ENCODE measurements around the gene NINL. TPM values are rescaled to one million over a fixed set of nuclear protein-coding genes. Genes with fewer than 3 reads are reported as not detected.

The NINL gene
- total RNA-seq, 1 experiment from 2014 or later, result 7.2 TPM

DNA sequence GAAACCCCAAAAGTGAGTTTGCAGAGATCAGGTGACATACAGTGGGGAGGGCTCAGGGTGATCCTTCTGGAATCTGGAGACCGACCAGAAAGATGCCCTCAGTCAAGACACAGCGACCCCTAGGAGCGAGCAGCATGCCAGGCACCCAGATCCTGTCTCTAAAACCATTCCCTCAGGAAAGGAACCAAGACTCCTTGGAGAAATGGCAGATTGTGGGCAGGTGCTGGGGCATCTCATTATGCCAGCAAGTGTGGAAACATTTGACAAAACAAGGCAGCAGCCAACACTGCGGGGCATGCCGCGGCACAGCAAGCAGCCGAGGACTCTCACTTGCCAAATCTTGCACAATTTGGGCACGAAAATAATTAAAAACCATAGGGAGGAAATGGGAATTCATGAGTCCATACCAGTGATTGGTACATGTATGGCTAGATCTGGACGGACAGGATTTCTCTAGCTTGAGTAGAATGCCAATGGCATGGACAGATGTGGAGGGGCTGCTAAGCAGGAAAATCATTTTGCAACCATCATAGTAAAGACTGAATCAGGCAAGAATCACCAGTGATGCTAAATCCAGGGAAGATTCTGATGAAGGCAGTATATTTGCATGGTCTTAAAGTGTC, 101.0 kb downstream of the NINL start:
- no TSS peak for BruUV-seq (replicated peaks)
- H3K9me2 ChIP-seq (ENCODE audit: insufficient read depth), result no peaks in the 10 kb centered on the region
- H3K4me2 ChIP-seq (ENCODE audit: low read length), result no peak overlapping the region
- H3K79me2 ChIP-seq (ENCODE audit: insufficient read depth, low read length), result no peaks in the 10 kb centered on the region
- no peak overlapping the region for H3K4me3 ChIP-seq (replicated peaks in 1 of 2; ENCODE audit: low read depth in 1 of 2, low read length in 2 of 2)
- H3K27ac ChIP-seq (ENCODE audit: low read depth, low read length), result no peak overlapping the region
- ATAC-seq, result no peak
- H3K9ac ChIP-seq (ENCODE audit: low read length), result no peak overlapping the region
- RAD21 ChIA-PET (ENCODE audit: low non-redundant PET in 1 of 2, low total read pairs in 2 of 2, uncharacterized antibody in 2 of 2, unreplicated experiment in 2 of 2), result no interaction called here
- H3K4me1 ChIP-seq (ENCODE audit: control insufficient read depth in 1 of 2, insufficient read depth in 2 of 2, low read length in 2 of 2), result no peaks in the 10 kb centered on the region
- no peak overlapping the region for H2AFZ ChIP-seq (ENCODE audit: low read depth, low read length, poor library complexity, severe bottlenecking)
- H3K9me3 ChIP-seq (ENCODE audit: control insufficient read depth in 1 of 2, insufficient read depth in 1 of 2, low read depth in 1 of 2, low read length in 2 of 2), result no peaks in the 10 kb centered on the region
- no peaks in the 10 kb centered on the region for H4K20me1 ChIP-seq (ENCODE audit: insufficient read depth)
- TF ChIP-seq SIN3A (IDR thresholded peaks at IDR 0.05; ENCODE audit: low read depth) (no peak), CBX3 (IDR thresholded peaks at IDR 0.05; ENCODE audit: low read depth) (no peak), ZFX (IDR thresholded peaks at IDR 0.05) (no peak), ZNF274 (IDR thresholded peaks at IDR 0.05; ENCODE audit: low read depth, low read length) (no peak)
- H3K36me3 ChIP-seq (ENCODE audit: control insufficient read depth in 1 of 2, insufficient read depth in 2 of 2, low read length in 2 of 2), result no peaks in the 10 kb centered on the region; a peak in 1 of 4 replicates
- CTCF ChIA-PET, result no interaction called here
- intact Hi-C loops (cut with micrococcal nuclease), result no loop called here
- POLR2A ChIA-PET, result no interaction called here
- DNase-seq (ENCODE audit: low read depth, low spot score), result no peak
- H3K27me3 ChIP-seq (ENCODE audit: insufficient read depth, low read length), result no peaks in the 10 kb centered on the region

DNA sequence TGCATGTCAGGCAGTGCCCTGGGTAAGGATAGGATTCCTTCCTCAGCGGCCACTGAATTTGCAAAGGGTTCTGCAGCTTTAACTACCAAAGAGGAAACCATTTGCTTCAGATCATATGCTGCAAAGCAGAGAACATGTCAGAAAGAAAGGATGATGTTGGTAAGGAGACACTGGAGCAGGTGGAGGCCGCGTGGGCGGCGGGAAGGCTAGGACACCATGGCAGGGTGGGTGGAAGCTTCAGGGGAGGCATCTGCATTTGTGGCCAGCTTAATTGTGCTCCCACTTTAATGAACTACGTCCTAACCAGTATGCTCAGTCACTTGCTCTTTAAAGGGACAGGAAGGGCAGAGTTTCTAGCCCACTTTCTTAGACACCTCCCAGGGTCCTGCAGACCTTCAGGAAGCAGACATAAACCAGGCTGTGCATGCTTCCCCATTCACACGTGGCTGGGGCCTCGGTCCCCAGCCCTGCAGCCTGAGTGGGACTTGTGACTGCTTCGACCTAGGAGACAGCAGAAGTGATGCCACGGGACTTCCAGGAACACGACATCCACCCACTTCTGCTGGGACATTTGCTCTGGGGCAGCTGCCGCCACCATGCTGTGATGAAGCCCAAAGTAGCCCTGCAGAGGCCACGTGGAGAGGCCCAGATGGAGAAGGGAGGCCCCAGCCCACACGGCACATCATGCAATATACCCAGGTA, 101.7 kb downstream of the NINL start:
- Histone ChIP-seq H3K9me3 (ENCODE audit: control insufficient read depth in 1 of 2, insufficient read depth in 1 of 2, low read depth in 1 of 2, low read length in 2 of 2) (no peaks in the 10 kb centered on the region), H2AFZ (ENCODE audit: low read depth, low read length, poor library complexity, severe bottlenecking) (no peak overlapping the region), H3K4me1 (ENCODE audit: control insufficient read depth in 1 of 2, insufficient read depth in 2 of 2, low read length in 2 of 2) (no peaks in the 10 kb centered on the region), H3K79me2 (ENCODE audit: insufficient read depth, low read length) (no peaks in the 10 kb centered on the region), H3K36me3 (ENCODE audit: control insufficient read depth in 1 of 2, insufficient read depth in 2 of 2, low read length in 2 of 2) (no peaks in the 10 kb centered on the region; a peak in 1 of 4 replicates), H3K9me2 (ENCODE audit: insufficient read depth) (no peaks in the 10 kb centered on the region), H3K4me2 (ENCODE audit: low read length) (no peak overlapping the region), H3K4me3 (replicated peaks in 1 of 2; ENCODE audit: low read depth in 1 of 2, low read length in 2 of 2) (no peak overlapping the region), H3K9ac (ENCODE audit: low read length) (no peak overlapping the region), H3K27ac (ENCODE audit: low read depth, low read length) (no peak overlapping the region), H4K20me1 (ENCODE audit: insufficient read depth) (no peaks in the 10 kb centered on the region), H3K27me3 (ENCODE audit: insufficient read depth, low read length) (no peaks in the 10 kb centered on the region)
- no TSS peak for BruUV-seq (replicated peaks)
- intact Hi-C loops (cut with micrococcal nuclease), result no loop called here
- no peak for ATAC-seq
- RAD21 ChIA-PET (ENCODE audit: low non-redundant PET in 1 of 2, low total read pairs in 2 of 2, uncharacterized antibody in 2 of 2, unreplicated experiment in 2 of 2), result no interaction called here
- POLR2A ChIA-PET, result no interaction called here
- CTCF ChIA-PET, result no interaction called here
- no peak for DNase-seq (ENCODE audit: low read depth, low spot score)
- TF ChIP-seq ELF1 (IDR thresholded peaks at IDR 0.05; ENCODE audit: borderline replicate concordance, low read depth), result no peak
- TF ChIP-seq, protein P1, sequence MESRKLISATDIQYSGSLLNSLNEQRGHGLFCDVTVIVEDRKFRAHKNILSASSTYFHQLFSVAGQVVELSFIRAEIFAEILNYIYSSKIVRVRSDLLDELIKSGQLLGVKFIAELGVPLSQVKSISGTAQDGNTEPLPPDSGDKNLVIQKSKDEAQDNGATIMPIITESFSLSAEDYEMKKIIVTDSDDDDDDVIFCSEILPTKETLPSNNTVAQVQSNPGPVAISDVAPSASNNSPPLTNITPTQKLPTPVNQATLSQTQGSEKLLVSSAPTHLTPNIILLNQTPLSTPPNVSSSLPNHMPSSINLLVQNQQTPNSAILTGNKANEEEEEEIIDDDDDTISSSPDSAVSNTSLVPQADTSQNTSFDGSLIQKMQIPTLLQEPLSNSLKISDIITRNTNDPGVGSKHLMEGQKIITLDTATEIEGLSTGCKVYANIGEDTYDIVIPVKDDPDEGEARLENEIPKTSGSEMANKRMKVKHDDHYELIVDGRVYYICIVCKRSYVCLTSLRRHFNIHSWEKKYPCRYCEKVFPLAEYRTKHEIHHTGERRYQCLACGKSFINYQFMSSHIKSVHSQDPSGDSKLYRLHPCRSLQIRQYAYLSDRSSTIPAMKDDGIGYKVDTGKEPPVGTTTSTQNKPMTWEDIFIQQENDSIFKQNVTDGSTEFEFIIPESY (IDR thresholded peaks at IDR 0.05; ENCODE audit: extremely low read depth, insufficient replicate concordance, low read length), result no peak
- TF ChIP-seq RAD21 (IDR thresholded peaks at IDR 0.05; ENCODE audit: low read depth), result no peak
- TF ChIP-seq EZH2 (IDR thresholded peaks at IDR 0.05), result no peak
- no peak for TF ChIP-seq CEBPB (IDR thresholded peaks at IDR 0.05; ENCODE audit: low read depth)
- TF ChIP-seq, protein P2, sequence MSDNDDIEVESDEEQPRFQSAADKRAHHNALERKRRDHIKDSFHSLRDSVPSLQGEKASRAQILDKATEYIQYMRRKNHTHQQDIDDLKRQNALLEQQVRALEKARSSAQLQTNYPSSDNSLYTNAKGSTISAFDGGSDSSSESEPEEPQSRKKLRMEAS (IDR thresholded peaks at IDR 0.05), result no peak
- no peak for TF ChIP-seq SIN3A (IDR thresholded peaks at IDR 0.05; ENCODE audit: low read depth)
- no peak for TF ChIP-seq YY1 (IDR thresholded peaks at IDR 0.05; ENCODE audit: extremely low read depth, insufficient replicate concordance, low read depth, low read length)
- TF ChIP-seq EGR1 (IDR thresholded peaks at IDR 0.05; ENCODE audit: low read depth), result no peak
- TF ChIP-seq JUND (IDR thresholded peaks at IDR 0.05), result no peak
- TF ChIP-seq POLR2AphosphoS5 (IDR thresholded peaks at IDR 0.05; ENCODE audit: low read depth, low read length), result no peak
- TF ChIP-seq EZH2phosphoT487 (IDR thresholded peaks at IDR 0.05; ENCODE audit: borderline replicate concordance), result no peak
- no peak for TF ChIP-seq ZFX (IDR thresholded peaks at IDR 0.05)
- TF ChIP-seq ZNF274 (IDR thresholded peaks at IDR 0.05; ENCODE audit: low read depth, low read length), result no peak
- TF ChIP-seq TCF7L2 (IDR thresholded peaks at IDR 0.05; ENCODE audit: borderline replicate concordance, extremely low read depth, insufficient read depth, insufficient read length), result no peak
- TF ChIP-seq, protein P3, sequence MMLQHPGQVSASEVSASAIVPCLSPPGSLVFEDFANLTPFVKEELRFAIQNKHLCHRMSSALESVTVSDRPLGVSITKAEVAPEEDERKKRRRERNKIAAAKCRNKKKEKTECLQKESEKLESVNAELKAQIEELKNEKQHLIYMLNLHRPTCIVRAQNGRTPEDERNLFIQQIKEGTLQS (IDR thresholded peaks at IDR 0.05), result no peak
- TF ChIP-seq SP1 (IDR thresholded peaks at IDR 0.05; ENCODE audit: low read depth), result no peak
